Aorta (tissue), 5 donors: Measurements from ENCODE around the gene BAD. TPM values are rescaled to one million over a fixed set of nuclear protein-coding genes. Genes with fewer than 3 reads are reported as not detected.

Experiments
- ATAC-seq: fragments of 200-7000 bp; cut with Tn5 transposase; one replicate; pipeline ENCODE4 v1.9.1; 2022; ENCODE audit warnings: moderate library complexity; ENCODE audit not compliant: low FRiP score
- DNase-seq, 2 donors: peaks; one replicate each; pipeline ENCODE4 v3.0.0-alpha.2; 2020
- H3K27ac ChIP-seq, 2 donors: one replicate each; pipeline ENCODE4 v1.5.1; 2013; ENCODE audit warnings: low read length in 2 of 2, mild to moderate bottlenecking in 2 of 2, moderate library complexity in 2 of 2, control low read depth in 1 of 2, inconsistent platforms in 1 of 2, low read depth in 1 of 2
- H3K27me3 ChIP-seq, 2 donors: one replicate each; pipeline ENCODE4 v1.6.1; 2013; ENCODE audit warnings: control low read depth in 1 of 2, low read length in 1 of 2, mild to moderate bottlenecking in 1 of 2, moderate library complexity in 1 of 2; ENCODE audit not compliant: insufficient read depth in 2 of 2, control insufficient read depth in 1 of 2
- H3K36me3 ChIP-seq, 2 donors: one replicate each; pipeline ENCODE4 v1.6.1; 2013; ENCODE audit warnings: control low read depth in 1 of 2, low read length in 1 of 2, mild to moderate bottlenecking in 1 of 2; ENCODE audit not compliant: insufficient read depth in 2 of 2, control insufficient read depth in 1 of 2
- H3K4me1 ChIP-seq, 2 donors: one replicate each; pipeline ENCODE4 v1.6.1; 2013; ENCODE audit warnings: low read length in 2 of 2, control low read depth in 1 of 2, mild to moderate bottlenecking in 1 of 2, moderate library complexity in 1 of 2; ENCODE audit not compliant: insufficient read depth in 2 of 2, control insufficient read depth in 1 of 2
- H3K4me3 ChIP-seq, 2 donors: one replicate each; pipeline ENCODE4 v1.5.1; 2013; ENCODE audit warnings: low read length in 2 of 2, control low read depth in 1 of 2, mild to moderate bottlenecking in 1 of 2
- H3K9me3 ChIP-seq: one replicate; pipeline ENCODE4 v1.6.1; 2013; ENCODE audit warnings: mild to moderate bottlenecking, low read length; ENCODE audit not compliant: control insufficient read depth
- WGBS, 2 donors: extraction: QIAGEN DNeasy Blood & Tissue Kit; methylation state at CpG; one replicate each; pipeline ENCODE4 v1.1.7; 2013; 5-methylcytosine and 5-hydroxymethylcytosine counted together
- intact Hi-C, 2 donors: fragments of 100-400 bp; cut with DNase I; formaldehyde crosslinking; loops; one replicate each; pipeline versions ENCODE4 v1.14.2 to v1.15.0; 2022
- polyA plus RNA-seq, 2 donors: library from polyadenylated mRNA; stranded (reverse); fragments of 200-250 nt; gene quantifications; one replicate each; pipeline ENCODE4 v1.2.3, GENCODE V29; 2013
- total RNA-seq, 2 donors: library from RNA; stranded (reverse); fragmentation: NEBNext Ultra II Directional; extraction: Animal tissue kit (Norgen Biotek cat#: 25700); gene quantifications; one replicate each; pipeline ENCODE4 v1.2.1, GENCODE V29; 2021
- donor health status: healthy with polysubstance abuse.
- donor health status: Bipolar disorder and iron deficiency.
- donor health status: DM: no; HTN: no; CAD: no.
- donor health status: DM: no; HTN: no; CAD: no.
- donor health status: DM: yes; HTN: yes; CAD: no.

BAD gene
- total and polyA plus RNA-seq, 4 donors, result 47.2 to 119 (median 67.6) TPM

DNA sequence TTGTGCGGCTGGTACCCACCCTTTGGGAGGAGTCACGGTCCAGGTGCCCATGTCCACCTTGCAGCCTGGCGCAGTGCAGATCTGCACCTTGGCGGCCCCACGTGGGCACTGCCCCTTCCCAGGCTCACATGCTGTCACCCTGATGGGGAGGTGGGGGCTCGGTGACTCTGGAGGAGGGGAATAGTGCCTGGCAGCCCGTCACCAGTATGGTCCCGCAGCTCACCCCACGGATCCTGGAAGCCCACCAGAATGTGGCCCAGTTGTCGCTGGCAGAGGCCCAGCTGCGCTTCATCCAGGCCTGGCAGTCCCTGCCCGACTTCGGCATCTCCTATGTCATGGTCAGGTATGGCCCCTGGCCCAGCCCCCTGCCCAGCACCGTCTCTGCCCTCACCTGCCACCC, 63.7 kb downstream of the BAD start:
- intact Hi-C loops, result no loop called here
- ATAC-seq (no peak), DNase-seq (peak in 1 of 2 donors; percentile 71)
- no peaks in the 10 kb centered on the region for H3K27me3 ChIP-seq
- no peaks in the 10 kb centered on the region for H3K36me3 ChIP-seq
- H3K9me3 ChIP-seq, result no peaks in the 10 kb centered on the region
- H3K4me3 ChIP-seq, result no peak overlapping the region
- no peaks in the 10 kb centered on the region for H3K4me1 ChIP-seq
- WGBS, 2 donors, result 85 to 90% methylated on average over 14 of the region's 14 CpGs
- H3K27ac ChIP-seq, result no peak overlapping the region

- Histone ChIP-seq H3K4me3 (no peak overlapping the region), H3K4me1 (no peaks in the 10 kb centered on the region), H3K9me3 (no peaks in the 10 kb centered on the region), H3K36me3 (no peaks in the 10 kb centered on the region), H3K27ac (no peak overlapping the region), H3K27me3 (no peaks in the 10 kb centered on the region)
- intact Hi-C loops, result no loop called here
- DNase-seq (peak in 1 of 2 donors; percentile 52), ATAC-seq (no peak)
- whole genome bisulfite sequencing, 2 donors, result 89 to 90% methylated on average over 16 to 17 of the region's 17 CpGs
Measured at GRCh38 chr11:64220271-64220670, 64.2 kb downstream of the BAD start.

Other genes starting within 250 kb of the BAD start
- under 1 TPM; 0.10 to 0.60 TPM for gene FLRT1, start 248.7 kb downstream of the BAD start, total RNA-seq
- not detected for gene FLRT1, start 248.7 kb downstream of the BAD start, polyA plus RNA-seq
- 10 to 100 TPM; 12.7 to 19.0 TPM for gene MACROD1, start 118.6 kb downstream of the BAD start, total RNA-seq
- 100 to 1,000 TPM; 111 to 125 TPM for gene MACROD1, start 118.6 kb downstream of the BAD start, polyA plus RNA-seq
- 100 to 1,000 TPM in 1 of 2 donors, 10 to 100 TPM in 1; 67.9 to 111 TPM for gene STIP1, start 98.5 kb downstream of the BAD start, total RNA-seq
- 10 to 100 TPM; 31.0 to 40.4 TPM for gene STIP1, start 98.5 kb downstream of the BAD start, polyA plus RNA-seq
- gene FERMT3, start 77.9 kb downstream of the BAD start, total RNA-seq, result 10 to 100 TPM; 35.6 to 42.6 TPM
- 10 to 100 TPM; 22.2 to 38.1 TPM for gene FERMT3, start 77.9 kb downstream of the BAD start, polyA plus RNA-seq
- 10 to 100 TPM; 24.5 to 24.8 TPM for gene TRPT1, start 58.5 kb downstream of the BAD start, total RNA-seq
- gene TRPT1, start 58.5 kb downstream of the BAD start, polyA plus RNA-seq, result 10 to 100 TPM; 34.3 to 95.3 TPM
- gene NUDT22, start 58.4 kb downstream of the BAD start, total RNA-seq, result 10 to 100 TPM; 36.7 to 46.9 TPM
- gene NUDT22, start 58.4 kb downstream of the BAD start, polyA plus RNA-seq, result 10 to 100 TPM; 42.1 to 98.8 TPM
- gene DNAJC4, start 54.1 kb downstream of the BAD start, total RNA-seq, result 10 to 100 TPM; 15.0 to 27.4 TPM
- 10 to 100 TPM; 26.2 to 97.9 TPM for gene DNAJC4, start 54.1 kb downstream of the BAD start, polyA plus RNA-seq
- 100 to 1,000 TPM; 131 to 208 TPM for gene VEGFB, start 50.1 kb downstream of the BAD start, total RNA-seq
- 100 to 1,000 TPM; 191 to 206 TPM for gene VEGFB, start 50.1 kb downstream of the BAD start, polyA plus RNA-seq
- gene FKBP2, start 43.6 kb downstream of the BAD start, total RNA-seq, result 10 to 100 TPM; 50.2 to 52.6 TPM
- 100 to 1,000 TPM; 122 to 298 TPM for gene FKBP2, start 43.6 kb downstream of the BAD start, polyA plus RNA-seq
- 100 to 1,000 TPM; 110 to 146 TPM for gene PPP1R14B, start 37.7 kb downstream of the BAD start, total RNA-seq
- gene PPP1R14B, start 37.7 kb downstream of the BAD start, polyA plus RNA-seq, result 100 to 1,000 TPM; 129 to 145 TPM
- 10 to 100 TPM; 29.4 to 32.3 TPM for gene PLCB3, start 33.1 kb downstream of the BAD start, total RNA-seq
- gene PLCB3, start 33.1 kb downstream of the BAD start, polyA plus RNA-seq, result 10 to 100 TPM; 16.9 to 27.2 TPM
- gene GPR137, start 1.2 kb upstream of the BAD start, total RNA-seq, result 10 to 100 TPM; 22.5 to 31.8 TPM
- 10 to 100 TPM; 19.7 to 40.3 TPM for gene GPR137, start 1.2 kb upstream of the BAD start, polyA plus RNA-seq
- not detected for gene KCNK4, start 6.6 kb upstream of the BAD start, total RNA-seq
- not detected for gene KCNK4, start 6.6 kb upstream of the BAD start, polyA plus RNA-seq
- gene CATSPERZ, start 15.7 kb upstream of the BAD start, total RNA-seq, result not detected
- gene CATSPERZ, start 15.7 kb upstream of the BAD start, polyA plus RNA-seq, result not detected
- gene ESRRA, start 20.9 kb upstream of the BAD start, total RNA-seq, result 10 to 100 TPM; 25.9 to 27.6 TPM
- 10 to 100 TPM; 32.3 to 54.7 TPM for gene ESRRA, start 20.9 kb upstream of the BAD start, polyA plus RNA-seq
- 100 to 1,000 TPM; 139 TPM for gene TRMT112, start 32.9 kb upstream of the BAD start, total RNA-seq
- 100 to 1,000 TPM; 207 to 270 TPM for gene TRMT112, start 32.9 kb upstream of the BAD start, polyA plus RNA-seq
- 10 to 100 TPM; 69.9 to 95.7 TPM for gene PRDX5, start 33.5 kb upstream of the BAD start, total RNA-seq
- gene PRDX5, start 33.5 kb upstream of the BAD start, polyA plus RNA-seq, result 100 to 1,000 TPM; 188 to 316 TPM
- 10 to 100 TPM in 1 of 2 donors, 1 to 10 TPM in 1; 7.4 to 19.0 TPM for gene CCDC88B, start 55.5 kb upstream of the BAD start, total RNA-seq
- 10 to 100 TPM; 13.4 to 28.5 TPM for gene CCDC88B, start 55.5 kb upstream of the BAD start, polyA plus RNA-seq
- 10 to 100 TPM; 25.8 to 31.8 TPM for gene RPS6KA4, start 74.5 kb upstream of the BAD start, total RNA-seq
- gene RPS6KA4, start 74.5 kb upstream of the BAD start, polyA plus RNA-seq, result 10 to 100 TPM; 14.1 to 27.2 TPM